ENCODE data around the gene TPR. TPM values are rescaled to one million over a fixed set of nuclear protein-coding genes. Genes with fewer than 3 reads are reported as not detected.
A peak's percentile ranks its signal among the peaks of the same experiment; 100 is the strongest.

TPR gene
- polyA plus RNA-seq, 2 of the 4 experiments (the other 2 are of a cell fraction) = 49.0 to 93.2 TPM

GRCh38 chr1:186303911-186304310, 71.1 kb downstream of the TPR start (continued):
- TF ChIP-seq RFX5 (IDR thresholded peaks at IDR 0.05) = no peak
- no peak for TF ChIP-seq FOSL2 (IDR thresholded peaks at IDR 0.05)
- TF ChIP-seq FOSL2 (CRISPR knock-in tag; IDR thresholded peaks at IDR 0.05) = no peak
- no peak for TF ChIP-seq HOXB5 (CRISPR knock-in tag; IDR thresholded peaks at IDR 0.05)
- no peak for TF ChIP-seq HDAC2 (IDR thresholded peaks at IDR 0.05)
- no peak for TF ChIP-seq TFCP2L1 (CRISPR knock-in tag; IDR thresholded peaks at IDR 0.05)
- TF ChIP-seq ZSCAN20 (CRISPR knock-in tag; IDR thresholded peaks at IDR 0.05) = no peak

- Histone ChIP-seq H3K4me3 (no peak overlapping the region), H3K4me1 (peaks cover 9% of the 10 kb centered on the region; the same call in 2 of the 3 replicates), H3K4me2 (no peak overlapping the region), H3K9me3 (no peaks in the 10 kb centered on the region), H3K27ac (no peak overlapping the region)
- FAIRE-seq (no peak), ATAC-seq (no peak), DNase-seq (ENCODE audit: low read depth in 1 of 2, low spot score in 1 of 2) (no peak)
- CTCF ChIA-PET = interaction anchor here (0.8 to 1.0 kb wide), 2 partner anchors 32 to 682 kb away, joined by 3 read pairs; no protein-coding TSS in a partner anchor
- TF ChIP-seq CBX8 (IDR thresholded peaks at IDR 0.05) (no peak), ZNF302 (CRISPR knock-in tag; IDR thresholded peaks at IDR 0.05) (no peak), ZC3H11A (IDR thresholded peaks at IDR 0.05) (no peak), SREBF2 (IDR thresholded peaks at IDR 0.05) (no peak), MAFK (IDR thresholded peaks at IDR 0.05; ENCODE audit: partially characterized antibody) (peak; percentile 71), RARB (CRISPR knock-in tag; IDR thresholded peaks at IDR 0.05) (no peak), RFX5 (IDR thresholded peaks at IDR 0.05) (no peak), USF2 (IDR thresholded peaks at IDR 0.05) (no peak), TFCP2L1 (CRISPR knock-in tag; IDR thresholded peaks at IDR 0.05) (no peak)
- POLR2A ChIA-PET = no interaction called here
- WGBS (ENCODE audit: missing lambda C conversion rate) = 87% methylated on average over 3 of the region's 3 CpGs
These were observed 72.6 kb downstream of the TPR start for GRCh38 chr1:186302381-186302920.

- ChIA-PET CTCF (interaction anchor here (0.6 kb wide), 1 partner anchor 452 kb away, joined by 3 read pairs; no protein-coding TSS in a partner anchor), POLR2A (no interaction called here)
- Histone ChIP-seq H3K4me3 (no peak overlapping the region), H3K4me1 (peaks cover 18% of the 10 kb centered on the region; the same call in 2 of the 3 replicates), H3K9me3 (no peaks in the 10 kb centered on the region), H3K4me2 (no peak overlapping the region), H3K27ac (no peak overlapping the region)
- WGBS (ENCODE audit: missing lambda C conversion rate) = 82% methylated on average over 7 of the region's 7 CpGs
- ATAC-seq (no peak), FAIRE-seq (no peak), DNase-seq (ENCODE audit: low read depth in 1 of 2, low spot score in 1 of 2) (no peak)
- TF ChIP-seq KDM5A (IDR thresholded peaks at IDR 0.05) (no peak), ELK1 (IDR thresholded peaks at IDR 0.05; ENCODE audit: low read depth, low read length) (no peak), TP53 (CRISPR knock-in tag; IDR thresholded peaks at IDR 0.05) (no peak), MAX (IDR thresholded peaks at IDR 0.05) (no peak), MYC (IDR thresholded peaks at IDR 0.05; ENCODE audit: borderline replicate concordance, low read length) (no peak), SREBF2 (IDR thresholded peaks at IDR 0.05) (no peak), CTCF (IDR thresholded peaks at IDR 0.05) (no peak), SMC3 (IDR thresholded peaks at IDR 0.05) (no peak), EP300 (IDR thresholded peaks at IDR 0.05) (no peak), USF2 (IDR thresholded peaks at IDR 0.05) (no peak), HDAC2 (IDR thresholded peaks at IDR 0.05) (no peak), NFE2L2 (conservative IDR thresholded peaks at IDR 0.05; ENCODE audit: low read length) (no peak), RARB (CRISPR knock-in tag; IDR thresholded peaks at IDR 0.05) (no peak), JUN (IDR thresholded peaks at IDR 0.05) (no peak), HOXA7 (CRISPR knock-in tag; IDR thresholded peaks at IDR 0.05) (no peak), CHD4 (IDR thresholded peaks at IDR 0.05; ENCODE audit: borderline replicate concordance) (no peak), FOSB (CRISPR knock-in tag; IDR thresholded peaks at IDR 0.05) (no peak)
These were observed 73.6 kb downstream of the TPR start for GRCh38 chr1:186301448-186301847.

All from A549 (cell line).